SH-SY5Y (cell line): ENCODE results near the gene CLDN10.

Experiments used
- GATA2 ChIP-seq: IDR thresholded peaks from 2 replicates; pipeline ENCODE4 v1.6.1; 2011; ENCODE audit warnings: mild to moderate bottlenecking, low read depth, low read length
- GATA3 ChIP-seq: IDR thresholded peaks from 2 replicates; pipeline ENCODE4 v1.6.1; 2011; ENCODE audit warnings: low read depth, mild to moderate bottlenecking, low read length, moderate library complexity

DNA sequence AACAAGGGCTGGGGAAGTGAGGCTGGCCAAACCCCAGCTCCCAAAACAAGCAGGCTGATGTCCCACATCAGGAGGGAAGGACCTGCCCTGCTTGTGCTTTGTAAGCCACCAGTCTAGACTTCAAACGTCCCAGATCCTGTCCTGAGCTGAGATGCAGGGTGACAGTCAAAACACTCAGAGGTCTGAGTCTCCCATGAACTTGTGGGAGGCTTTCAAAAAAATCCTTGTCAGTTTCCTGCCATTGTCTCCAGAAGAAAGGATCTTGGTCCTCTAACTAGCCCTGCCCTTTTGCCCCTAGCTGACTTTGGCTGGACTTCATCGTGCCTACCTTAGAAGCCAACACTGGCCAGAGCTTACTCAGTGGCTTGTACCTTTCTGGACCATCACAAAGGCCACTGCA is 48.7 kb downstream of the CLDN10 start:
- TF ChIP-seq GATA2 (no peak), GATA3 (no peak)
